Effector CD8-positive, alpha-beta T cell (primary cell): ENCODE measurements around the gene NIT1.
A peak's percentile ranks its signal among the peaks of the same experiment; 100 is the strongest.

Experiments
- DNase-seq: peaks from one replicate; lab custom pipeline; 2025; lab: John Stamatoyannopoulos, UW

The NIT1 gene

DNA sequence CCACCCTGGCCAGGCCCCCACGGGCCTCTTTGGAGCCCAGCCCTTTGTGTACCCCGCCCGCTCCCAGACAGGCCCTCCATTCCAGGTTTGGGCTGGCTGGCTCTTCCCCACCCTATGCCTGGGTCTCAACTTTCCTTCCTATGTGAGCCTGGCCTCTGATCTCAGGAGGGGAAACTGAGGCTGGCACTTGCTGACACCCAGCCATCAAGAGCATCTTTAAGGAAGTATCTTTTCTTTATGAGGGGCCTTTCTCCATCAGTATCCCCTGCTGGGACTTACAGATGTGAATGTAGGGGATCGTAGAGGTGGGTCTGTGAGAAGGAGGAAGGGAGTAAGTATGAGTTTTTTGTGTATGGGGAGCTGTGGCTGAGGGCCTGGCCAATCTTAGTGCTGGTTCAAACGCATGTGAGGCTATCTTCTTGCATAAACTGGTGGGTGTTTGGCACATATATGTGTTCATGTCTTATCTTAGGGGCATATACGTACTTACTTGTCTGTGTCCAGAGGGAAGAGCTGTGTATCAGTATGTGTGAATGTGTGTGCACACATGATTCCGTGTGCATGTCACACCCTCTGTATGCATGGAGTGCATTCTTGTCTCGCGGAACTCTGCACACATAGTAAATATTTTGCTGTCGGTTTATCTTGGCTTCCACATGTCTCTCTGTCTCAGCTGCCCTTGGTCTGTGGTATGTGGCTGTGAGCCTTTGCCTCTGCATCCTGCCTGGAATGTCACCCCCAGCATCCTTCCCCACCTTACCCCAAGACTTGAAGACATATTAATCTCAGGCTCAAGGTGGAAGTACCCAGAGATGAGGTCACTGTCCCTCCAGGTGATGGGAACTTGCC, 33.9 kb upstream of the NIT1 start:
- no peak for DNase-seq

DNA sequence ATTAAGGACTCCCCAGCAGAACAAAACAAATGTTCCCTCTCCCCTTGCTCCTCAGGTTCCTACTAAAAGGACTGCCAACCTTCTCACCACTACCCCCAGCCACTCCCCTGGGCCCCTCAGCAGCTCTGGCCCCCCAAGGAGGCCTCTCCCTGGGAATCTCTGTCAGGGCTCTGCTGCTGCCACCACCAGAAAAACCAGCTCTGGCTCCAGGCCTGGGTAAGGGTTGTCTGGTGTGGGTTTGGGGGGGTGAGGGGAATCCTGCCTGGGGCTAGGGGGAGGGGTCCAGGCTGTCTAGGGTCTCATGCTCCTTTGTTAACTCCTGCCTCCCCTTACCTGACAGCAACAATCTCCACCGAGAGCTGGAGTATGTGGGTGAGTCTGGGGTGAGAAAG, 33.3 kb upstream of the NIT1 start:
- DNase-seq = no peak

- DNase-seq = no peak
Observed at GRCh38 chr1:161085165-161085564, 32.7 kb upstream of the NIT1 start.

DNA sequence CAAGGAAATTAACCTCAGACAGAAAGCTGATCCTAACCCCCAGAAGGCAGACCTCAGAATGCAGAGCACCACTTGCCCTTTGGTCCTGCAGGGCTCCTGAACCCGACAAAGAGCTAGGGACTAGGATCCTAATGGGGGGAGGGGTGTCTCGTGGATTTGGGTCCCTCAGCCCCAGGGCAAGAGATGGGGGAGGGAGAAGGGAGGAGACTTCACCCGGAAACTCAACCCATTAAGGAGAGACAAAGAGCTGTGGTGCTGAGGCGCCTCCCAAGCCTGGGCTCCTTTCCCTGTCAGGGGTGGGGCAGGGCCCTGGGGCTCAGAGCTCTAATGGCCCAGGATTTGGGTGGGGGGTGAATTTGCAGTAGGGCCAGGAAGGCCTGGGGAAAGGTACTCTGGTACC, 31.4 kb upstream of the NIT1 start:
- no peak for DNase-seq

GRCh38 chr1:161088587-161089110, 29.3 kb upstream of the NIT1 start:
- no peak for DNase-seq

- no peak for DNase-seq
Observed at GRCh38 chr1:161089251-161089924, 28.5 kb upstream of the NIT1 start, which contains the start of gene NECTIN4. TSS of gene NECTIN4 (minus strand) at chr1:161089558. CDS start at chr1:161089296, 262 bp downstream.

GRCh38 chr1:161089938-161090337, 28.0 kb upstream of the NIT1 start:
- no peak for DNase-seq

DNA sequence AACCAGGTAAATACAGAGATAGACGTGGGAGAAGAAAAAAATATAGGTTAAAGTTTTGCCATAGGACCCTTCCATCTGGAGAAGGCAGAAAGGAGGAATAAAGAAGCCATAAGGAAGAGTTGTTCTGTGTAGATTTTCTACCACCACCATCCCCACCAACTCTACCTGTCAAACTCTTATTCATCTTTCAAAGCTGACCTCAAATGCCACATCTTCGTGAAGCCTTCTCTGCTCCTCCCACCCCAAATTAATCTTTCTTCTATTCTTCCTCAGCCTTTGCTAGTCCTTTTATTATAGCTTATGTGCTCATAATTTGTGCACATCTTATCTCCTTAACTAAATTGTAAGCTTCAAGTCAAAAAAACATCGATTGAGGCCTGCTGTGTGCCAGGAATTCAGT, 27.3 kb upstream of the NIT1 start:
- DNase-seq = no peak

DNA sequence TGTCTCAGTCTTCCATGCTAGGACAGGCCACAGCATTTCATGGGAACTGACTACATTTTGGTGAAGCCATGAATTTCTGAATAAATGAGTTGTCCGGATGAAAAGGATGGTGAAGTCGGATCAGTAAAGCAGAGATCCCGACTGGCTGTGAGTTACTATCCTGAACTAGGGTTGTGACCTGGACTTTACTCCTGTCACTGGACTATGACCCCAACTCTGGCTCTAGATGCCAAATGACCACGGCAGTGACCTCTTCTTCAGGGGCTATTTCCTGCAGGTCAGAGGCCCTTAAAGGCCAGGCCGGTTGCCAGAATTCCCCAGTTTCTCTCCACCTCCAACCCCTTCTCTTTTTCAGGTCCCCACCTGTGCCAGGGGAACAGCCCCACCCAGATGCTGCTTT, 26.8 kb upstream of the NIT1 start:
- DNase-seq = no peak

GRCh38 chr1:161091796-161092507, 26.0 kb upstream of the NIT1 start:
- no peak for DNase-seq

GRCh38 chr1:161092621-161093028, 25.3 kb upstream of the NIT1 start:
- no peak for DNase-seq

GRCh38 chr1:161094481-161094880, 23.4 kb upstream of the NIT1 start:
- DNase-seq = no peak

DNA sequence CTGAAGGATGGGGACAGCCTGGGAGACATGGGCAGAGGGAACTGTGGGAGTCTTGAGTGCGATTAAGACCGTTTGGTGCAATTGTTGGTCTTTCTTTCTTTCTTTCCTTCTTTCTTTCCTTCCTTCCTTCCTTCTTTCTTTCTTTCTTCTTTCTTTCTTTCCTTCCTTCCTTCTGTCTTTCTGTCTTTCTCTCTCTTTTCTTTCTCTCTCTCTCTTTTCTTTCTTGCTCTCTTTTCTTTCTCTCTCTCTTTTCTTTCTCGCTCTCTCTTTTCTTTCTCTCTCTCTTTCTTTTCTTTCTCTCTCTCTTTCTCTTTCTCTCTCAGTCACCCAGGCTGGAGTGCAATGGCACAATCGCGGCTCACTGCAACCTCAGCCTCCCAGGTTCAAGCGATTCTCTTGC, 22.7 kb upstream of the NIT1 start:
- DNase-seq = no peak

GRCh38 chr1:161096015-161096414, 21.9 kb upstream of the NIT1 start:
- no peak for DNase-seq

DNA sequence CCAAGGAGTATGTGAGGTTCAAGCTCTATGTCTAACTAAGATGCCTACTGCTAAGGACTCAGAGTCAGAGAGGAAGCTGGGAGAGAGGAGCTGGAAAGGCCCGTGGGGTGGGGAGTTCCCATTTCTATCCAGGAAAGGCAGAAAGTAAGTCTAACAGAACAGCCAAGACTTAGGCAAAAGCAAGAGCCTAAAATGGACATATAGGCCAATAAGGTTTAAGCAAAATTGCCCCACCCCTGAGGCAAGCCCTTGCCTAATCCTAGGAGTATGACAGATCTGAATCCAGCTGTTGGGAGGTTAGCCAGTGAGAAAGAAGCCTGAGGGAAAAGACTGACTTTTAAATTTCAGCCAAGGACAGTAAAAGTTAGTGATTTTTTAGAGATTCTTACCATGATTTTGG, 21.4 kb upstream of the NIT1 start:
- DNase-seq = no peak

DNA sequence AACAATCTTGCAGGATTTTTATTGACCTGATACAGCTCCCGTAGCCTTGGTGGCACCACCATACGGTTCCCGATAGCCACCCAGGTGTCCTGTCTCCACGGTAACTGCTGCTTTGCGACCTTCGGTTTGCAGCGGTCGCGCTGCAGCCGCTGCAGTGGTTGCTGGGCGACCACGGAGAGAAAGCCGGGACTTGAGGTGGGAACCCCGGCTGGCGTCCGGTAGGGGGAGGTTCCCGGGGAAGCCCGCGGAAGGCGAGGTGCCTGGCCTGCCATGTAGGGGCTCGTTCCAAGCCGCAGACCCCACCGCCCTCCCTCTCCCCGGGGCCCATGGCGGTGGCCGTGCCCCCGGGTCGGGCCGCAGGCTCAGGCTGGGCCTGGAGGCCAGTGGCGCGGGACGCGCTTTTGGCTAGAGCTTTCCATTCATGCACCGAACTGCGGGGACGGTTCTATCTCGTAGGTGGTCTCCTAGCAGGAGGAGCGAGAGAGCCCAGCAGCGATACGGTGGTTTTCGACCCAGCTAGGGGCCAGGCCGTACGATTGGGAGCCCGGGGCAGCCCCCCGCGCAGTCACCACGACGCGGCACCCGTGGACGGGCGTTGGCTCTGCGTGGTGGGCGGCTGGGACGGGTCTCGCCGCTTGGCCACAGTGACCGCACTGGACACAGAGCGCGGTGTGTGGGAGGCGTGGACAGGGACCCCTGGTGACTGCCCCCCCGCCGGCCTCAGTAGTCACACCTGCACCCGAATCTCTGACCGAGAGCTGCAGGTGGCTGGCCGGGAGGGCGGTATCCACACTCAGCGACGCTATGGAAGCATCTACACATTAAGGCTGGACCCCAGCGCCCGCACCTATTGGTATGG, 19.5 kb upstream of the NIT1 start, which contains the start of gene KLHDC9:
KLHDC9 (plus strand) TSS at position 152 of the 859 bp plus-strand sequence; CDS start at position 327, 175 bp downstream.
- peak; percentile 38 for DNase-seq

- no peak for DNase-seq
Observed at GRCh38 chr1:161099090-161099802, 18.7 kb upstream of the NIT1 start.

DNA sequence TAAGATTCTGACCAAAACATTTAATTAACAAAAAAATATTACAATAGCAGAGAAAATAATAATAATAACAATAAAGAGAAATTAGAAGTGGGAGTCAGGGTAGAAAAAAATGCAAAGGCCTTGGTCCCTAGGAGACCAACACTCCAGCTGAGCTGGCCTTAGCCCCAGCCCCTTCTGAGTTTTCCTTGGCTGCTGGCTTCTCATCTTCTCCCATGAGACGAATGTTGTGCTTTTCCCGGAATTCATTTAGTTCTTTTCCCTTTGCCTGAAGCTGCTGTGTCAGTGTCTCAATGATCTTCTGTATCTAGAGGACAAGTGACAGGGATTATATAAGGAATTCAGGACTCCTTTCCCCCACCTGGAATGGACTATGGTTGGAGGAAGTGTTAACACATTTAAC, 17.3 kb upstream of the NIT1 start:
- no peak for DNase-seq

DNA sequence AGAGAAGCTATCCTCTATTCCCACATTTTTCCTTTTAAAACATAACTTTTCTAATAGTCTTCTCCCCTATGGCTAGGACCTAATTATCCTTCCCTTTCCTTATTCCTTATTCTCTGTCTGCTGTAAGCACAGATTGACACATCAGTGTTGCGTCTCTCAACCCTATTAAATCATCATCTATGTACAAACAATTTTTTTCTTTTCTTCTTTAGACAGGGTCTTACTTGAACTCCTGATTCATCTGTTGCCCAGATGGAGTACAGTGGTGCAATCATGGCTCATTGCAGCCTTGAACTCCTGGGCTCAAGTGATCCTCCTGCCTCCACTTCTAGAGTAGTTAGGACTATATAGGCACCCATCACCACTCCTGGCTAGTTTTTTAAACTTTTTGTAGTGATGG, 11.5 kb upstream of the NIT1 start:
- no peak for DNase-seq

DNA sequence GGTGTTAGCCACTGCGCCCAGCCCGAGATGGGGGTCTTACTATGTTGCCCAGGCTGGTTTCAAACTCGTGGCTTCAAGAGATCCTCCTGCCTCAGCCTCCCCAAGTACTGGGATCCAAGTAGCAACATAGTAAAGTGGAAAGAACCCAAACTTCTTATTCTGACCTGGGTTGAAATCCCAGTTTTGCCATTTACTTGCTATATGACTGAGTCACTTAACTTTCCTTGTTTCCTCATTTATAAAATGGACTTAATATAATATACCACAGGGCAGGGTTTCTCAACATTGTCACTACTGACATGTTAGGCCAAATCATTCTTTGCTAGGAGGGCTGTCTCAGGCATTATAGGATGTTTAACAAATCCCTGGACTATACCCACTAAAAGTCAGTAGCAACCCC, 6.8 kb upstream of the NIT1 start:
- DNase-seq = no peak

DNA sequence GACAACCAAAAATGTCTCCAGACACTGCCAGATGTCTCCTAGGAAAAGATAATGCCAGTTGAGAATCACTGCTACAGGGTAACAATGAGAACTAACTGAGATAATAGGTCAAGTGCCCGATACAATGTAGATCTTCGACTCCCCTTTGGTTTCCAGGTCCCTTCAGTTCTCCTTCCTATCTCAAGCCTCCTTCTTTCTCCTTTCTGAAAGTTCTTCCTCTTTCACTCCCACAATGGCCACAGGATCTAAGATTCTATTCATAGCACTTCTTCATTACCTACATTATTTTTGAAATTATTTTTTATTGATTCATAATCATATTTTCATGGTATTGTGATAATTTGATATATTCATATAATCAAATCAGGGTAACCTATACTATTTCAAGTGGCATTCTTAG, 6.4 kb upstream of the NIT1 start:
- DNase-seq = no peak
